Mesangial cell (primary cell): Measurements from ENCODE around the gene EMCN. TPM values are rescaled to one million over a fixed set of nuclear protein-coding genes. Genes with fewer than 3 reads are reported as not detected.

Experiments
- total RNA-seq: library from RNA; depleted of rRNA; stranded (reverse); fragments of >200 nt; gene quantifications from 2 replicates; pipeline ENCODE4 v1.2.3, GENCODE V29; 2015

EMCN gene, protein sequence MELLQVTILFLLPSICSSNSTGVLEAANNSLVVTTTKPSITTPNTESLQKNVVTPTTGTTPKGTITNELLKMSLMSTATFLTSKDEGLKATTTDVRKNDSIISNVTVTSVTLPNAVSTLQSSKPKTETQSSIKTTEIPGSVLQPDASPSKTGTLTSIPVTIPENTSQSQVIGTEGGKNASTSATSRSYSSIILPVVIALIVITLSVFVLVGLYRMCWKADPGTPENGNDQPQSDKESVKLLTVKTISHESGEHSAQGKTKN
- 0.13 TPM in 1 of 2 replicates, not detected in the other for total RNA-seq

DNA sequence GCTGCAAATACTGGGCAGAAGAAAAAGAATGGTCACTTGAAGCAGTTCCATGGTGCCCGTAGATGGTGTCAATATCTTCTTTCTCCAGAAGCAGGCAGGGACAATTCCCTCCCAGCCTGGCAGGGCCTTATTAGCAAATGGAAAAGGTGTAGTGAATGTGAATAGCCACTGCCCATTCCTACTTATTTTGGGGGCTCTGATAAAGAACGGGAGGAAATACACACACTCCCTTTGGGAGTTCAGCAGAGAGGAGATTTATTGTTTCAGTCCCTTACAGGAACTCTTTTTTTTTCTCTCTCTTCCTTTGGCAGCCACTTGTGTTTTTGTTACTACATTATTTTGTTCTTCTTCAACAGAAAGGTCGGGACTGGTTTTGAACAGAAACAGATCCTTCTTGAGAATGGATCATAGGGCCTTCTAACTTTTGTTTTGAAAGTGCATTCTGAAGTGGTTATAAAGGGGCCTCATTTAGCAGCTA is at the start of gene EMCN:
EMCN (minus strand) TSS at position 159 of the 478 bp plus-strand sequence; CDS start at position 51, 108 bp downstream.

